GM18951 (cell line): ENCODE data around the gene EGLN2.
"Not testable (repeated sequence)": the region's sequence is repeated elsewhere in the genome, so short reads cannot be mapped to it uniquely, and the experiment has no call there.

Experiments used
- POLR2A ChIP-seq: IDR thresholded peaks from 4 replicates; pipeline ENCODE4 v1.6.1; 2011; ENCODE audit warnings: mild to moderate bottlenecking; ENCODE audit not compliant: insufficient read length, insufficient read depth; ENCODE audit errors: extremely low read depth
- in situ Hi-C: fragments of 300-500 bp; cut with MboI; formaldehyde crosslinking; loops from one replicate; pipeline ENCODE4 v1.12.0; 2022; ENCODE audit warnings: low sequenced_read_pairs, mixed read lengths, inconsistent platforms; ENCODE audit not compliant: unreplicated experiment

The EGLN2 gene

DNA sequence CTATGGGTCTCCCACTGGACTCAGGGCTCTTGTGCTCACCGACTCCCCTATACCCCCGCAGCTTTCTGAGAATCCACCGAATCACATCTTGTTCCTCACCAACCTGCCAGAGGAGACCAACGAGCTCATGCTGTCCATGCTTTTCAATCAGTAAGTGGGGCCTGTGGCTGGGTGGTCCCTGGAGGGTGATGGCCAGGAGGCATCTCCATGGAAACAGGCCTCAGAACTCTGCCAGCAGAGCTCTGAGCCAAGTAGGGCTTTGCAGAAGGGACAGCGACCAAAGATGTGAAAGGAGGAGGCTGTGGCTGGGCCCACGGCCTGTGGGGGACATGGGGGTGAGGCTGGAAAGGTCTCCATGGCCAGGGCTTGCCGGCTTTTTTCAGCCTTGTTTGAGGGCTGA lies 35.5 kb upstream of the EGLN2 start:
- no peak for TF ChIP-seq POLR2A
- in situ Hi-C loops, result no loop called here

DNA sequence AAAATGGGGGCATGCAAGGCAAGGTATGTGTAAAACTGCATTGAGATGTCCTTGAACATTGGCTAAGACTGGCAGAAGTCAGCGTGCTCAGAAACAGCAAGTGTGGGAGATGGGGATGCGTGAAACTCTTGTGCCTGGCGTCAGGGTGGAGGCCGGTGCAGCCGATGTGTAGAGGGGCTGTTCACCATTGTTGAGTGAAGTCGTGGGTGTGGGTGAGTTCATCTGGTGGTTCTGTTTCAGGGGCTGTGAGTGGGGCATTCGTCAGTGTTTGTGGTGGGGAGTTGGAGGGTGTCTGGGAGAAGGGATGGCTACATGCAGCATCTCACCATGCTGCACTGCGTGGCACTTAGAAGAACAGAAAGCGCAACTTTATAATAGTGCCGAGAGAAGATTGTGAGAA lies 35.0 kb upstream of the EGLN2 start:
- TF ChIP-seq POLR2A, result no peak

GRCh38 chr19:40766385-40766784 lies 32.6 kb upstream of the EGLN2 start:
- in situ Hi-C loops, result not testable (repeated sequence)

More for the DNA sequence above, 35.0 kb upstream of the EGLN2 start:
- in situ Hi-C loops, result no loop called here

DNA sequence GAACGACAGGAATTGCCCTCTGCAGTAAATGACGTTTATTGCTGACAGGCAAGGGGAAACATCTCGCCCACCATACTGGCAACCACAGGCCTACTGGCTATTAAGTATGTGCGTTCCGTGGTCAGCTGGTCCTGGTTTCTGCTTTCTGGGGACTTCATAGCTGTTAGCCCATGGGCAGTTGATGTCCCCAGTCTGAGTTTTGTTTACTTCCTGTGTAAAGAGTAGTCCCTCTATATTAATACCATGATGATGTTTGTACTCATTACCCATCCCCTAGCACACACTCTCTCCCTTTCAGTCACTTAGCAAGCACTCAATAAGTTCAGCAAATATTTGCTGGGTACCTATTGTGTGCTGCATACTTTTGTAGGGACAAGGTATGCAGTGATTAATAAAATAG lies 30.1 kb upstream of the EGLN2 start:
- in situ Hi-C loops, result no loop called here
- no peak for TF ChIP-seq POLR2A

DNA sequence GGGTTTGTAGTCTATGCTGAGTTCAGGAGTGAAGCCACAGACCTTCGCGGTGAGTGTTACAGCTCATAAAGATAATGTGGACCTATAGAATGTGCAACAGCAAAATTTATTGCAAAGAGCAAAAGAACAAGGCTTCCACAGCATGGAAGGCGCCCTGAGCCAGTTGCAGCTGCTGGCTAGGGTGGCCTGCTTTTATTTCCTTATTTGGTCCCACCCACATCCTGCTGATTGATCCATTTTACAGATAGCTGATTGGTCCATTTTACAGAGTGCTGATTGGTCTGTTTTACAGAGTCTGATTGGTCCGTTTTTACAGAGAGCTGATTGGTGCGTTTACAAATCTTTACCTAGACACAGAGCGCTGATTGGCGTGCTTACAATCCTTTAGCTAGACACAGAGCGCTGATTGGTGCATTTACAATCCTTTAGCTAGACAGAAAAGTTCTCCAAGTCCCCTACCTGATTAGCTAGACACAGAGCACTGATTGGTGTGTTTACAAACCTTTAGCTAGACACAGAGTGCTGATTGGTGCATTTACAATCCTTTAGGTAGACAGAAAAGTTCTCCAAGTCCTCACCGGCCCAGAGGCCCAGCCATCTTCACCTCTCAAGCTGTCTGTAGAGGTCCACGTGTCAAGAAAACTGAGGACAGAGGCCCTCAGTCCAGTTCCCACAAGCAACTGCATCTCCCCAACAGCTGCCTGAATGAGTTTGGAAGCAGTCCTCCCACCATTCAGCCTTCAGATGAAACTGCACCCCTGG lies 27.7 kb upstream of the EGLN2 start:
- in situ Hi-C loops, result not testable (repeated sequence)

DNA sequence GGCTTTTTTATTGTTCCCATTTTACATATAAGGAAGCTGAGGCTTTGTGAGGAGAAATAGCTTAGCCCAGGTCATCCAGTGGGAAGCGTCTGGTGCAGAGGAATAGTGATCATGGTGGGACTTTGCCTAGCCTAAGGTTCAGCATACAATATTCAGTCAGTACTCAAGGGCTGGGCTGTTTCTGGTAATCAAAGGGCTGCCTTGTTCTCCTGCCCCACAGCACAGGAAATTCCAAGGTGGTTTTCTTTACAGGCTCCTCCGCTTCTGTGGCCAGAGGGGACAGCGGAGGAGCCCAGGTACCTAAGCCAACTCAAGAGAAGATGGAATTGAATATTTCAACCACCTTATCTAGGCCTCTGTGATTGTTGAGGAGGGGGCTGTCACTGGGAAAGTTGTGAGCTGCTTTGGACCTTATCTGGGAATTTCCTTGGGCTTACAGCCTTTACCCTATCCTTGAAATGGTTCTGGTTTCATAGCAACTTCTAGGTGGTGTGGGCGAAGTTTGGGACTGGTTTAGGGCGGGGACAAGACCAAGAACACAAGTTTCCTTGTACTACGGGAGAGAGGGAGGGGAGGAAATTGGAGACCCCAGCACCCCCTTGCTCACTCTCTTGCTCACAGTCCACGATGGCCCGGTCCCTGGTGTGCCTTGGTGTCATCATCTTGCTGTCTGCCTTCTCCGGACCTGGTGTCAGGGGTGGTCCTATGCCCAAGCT lies 23.9 kb upstream of the EGLN2 start, which contains the start of gene MIA:
Gene MIA, plus strand, starts transcription at position 606 of the 716 bp plus-strand sequence. Its CDS starts 22 bp downstream, at position 628.
- TF ChIP-seq POLR2A, result no peak
- in situ Hi-C loops, result no loop called here

DNA sequence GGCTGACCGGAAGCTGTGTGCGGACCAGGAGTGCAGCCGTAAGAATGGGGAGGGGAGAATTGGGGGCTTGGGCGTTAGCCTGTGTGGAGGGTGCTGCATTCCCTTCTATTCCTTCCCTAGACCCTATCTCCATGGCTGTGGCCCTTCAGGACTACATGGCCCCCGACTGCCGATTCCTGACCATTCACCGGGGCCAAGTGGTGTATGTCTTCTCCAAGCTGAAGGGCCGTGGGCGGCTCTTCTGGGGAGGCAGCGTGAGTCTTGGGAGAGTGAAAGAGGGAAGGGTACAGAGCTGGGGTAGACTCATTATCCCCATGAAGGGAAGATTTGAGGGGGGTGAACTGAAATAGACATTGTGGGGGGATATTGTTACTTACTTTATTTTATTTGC lies 23.4 kb upstream of the EGLN2 start:
- in situ Hi-C loops, result no loop called here
- TF ChIP-seq POLR2A, result no peak

DNA sequence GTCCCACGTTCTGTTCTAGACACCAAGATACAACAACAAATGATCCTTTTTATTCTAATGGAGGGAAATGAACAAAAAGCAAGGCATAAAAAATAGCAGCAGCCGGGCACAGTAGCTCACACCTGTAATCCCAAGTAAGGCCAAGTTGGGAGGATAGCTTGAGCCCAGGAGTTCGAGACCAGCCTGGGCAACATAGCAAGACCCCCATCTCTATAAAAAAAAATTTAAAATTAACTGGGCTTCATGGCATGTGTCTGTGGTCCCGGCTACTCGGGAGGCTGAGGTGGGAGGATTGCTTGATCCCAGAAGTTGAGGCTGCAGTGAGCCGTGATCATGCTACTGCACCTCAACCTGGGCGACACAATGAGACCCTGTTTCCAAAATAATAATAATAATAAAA lies 22.6 kb upstream of the EGLN2 start:
- in situ Hi-C loops, result no loop called here
- TF ChIP-seq POLR2A, result no peak

- no peak for TF ChIP-seq POLR2A
- in situ Hi-C loops, result no loop called here
Measured at GRCh38 chr19:40776932-40777644, 21.9 kb upstream of the EGLN2 start.

DNA sequence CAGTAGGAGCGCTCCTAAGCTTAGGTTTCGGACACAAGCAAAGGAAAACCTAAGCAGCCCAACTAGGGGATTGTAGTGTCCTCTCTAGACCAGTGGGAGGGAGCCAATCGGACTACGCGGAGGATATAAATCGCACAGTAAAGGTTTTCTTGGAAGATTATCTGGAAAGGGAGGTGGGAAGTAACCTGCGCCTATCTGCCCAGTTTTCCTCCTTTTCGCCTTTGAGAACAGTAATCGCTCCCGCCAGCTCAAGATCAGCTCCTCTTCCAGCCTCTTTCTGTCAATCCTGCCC lies 21.4 kb upstream of the EGLN2 start:
- in situ Hi-C loops, result no loop called here

GRCh38 chr19:40777937-40778705 lies 20.9 kb upstream of the EGLN2 start, which contains the start of gene RAB4B:
RAB4B (plus strand) TSS chr19:40778247; CDS start chr19:40778376, 129 bp downstream.
- TF ChIP-seq POLR2A, result peak; percentile 73
- in situ Hi-C loops, result no loop called here

More for the DNA sequence above, 21.4 kb upstream of the EGLN2 start:
- no peak for TF ChIP-seq POLR2A

- in situ Hi-C loops, result no loop called here
- TF ChIP-seq POLR2A, result no peak
Measured at GRCh38 chr19:40778706-40779284, 20.2 kb upstream of the EGLN2 start.

GRCh38 chr19:40780582-40780981 lies 18.4 kb upstream of the EGLN2 start:
- no peak for TF ChIP-seq POLR2A
- in situ Hi-C loops, result no loop called here

GRCh38 chr19:40781140-40781539 lies 17.9 kb upstream of the EGLN2 start:
- in situ Hi-C loops, result no loop called here
- no peak for TF ChIP-seq POLR2A
